Natural killer cell (primary cell): ENCODE data around the gene BAZ2A. TPM values are rescaled to one million over a fixed set of nuclear protein-coding genes. Genes with fewer than 3 reads are reported as not detected.
A peak's percentile ranks its signal among the peaks of the same experiment; 100 is the strongest.

Source experiments
- ATAC-seq, 3 donors: fragments of 150-1000 bp in 2 of 3; fragments of 200-7000 bp in 1 of 3; cut with Tn5 transposase; 1 replicate in 1 of 3; 2 replicates in 2 of 3; pipeline ENCODE4 v1.10.0; 2021; ENCODE audit warnings: mild to moderate bottlenecking in 2 of 3, moderate library complexity in 2 of 3
- DNase-seq, 2 donors: peaks; one replicate each; pipeline versions ENCODE4 v3.0.0 to v3.0.0-alpha.2; 2013 to 2021; ENCODE audit warnings: mixed read lengths in 1 of 2
- H3K27ac ChIP-seq: one replicate; pipeline ENCODE4 v1.5.1; 2013; ENCODE audit warnings: mild to moderate bottlenecking, low read length
- H3K27me3 ChIP-seq: one replicate; pipeline ENCODE4 v1.6.1; 2013; ENCODE audit warnings: low read length; ENCODE audit not compliant: control insufficient read depth, insufficient read depth
- H3K36me3 ChIP-seq: one replicate; pipeline ENCODE4 v1.6.1; 2013; ENCODE audit warnings: low read length; ENCODE audit not compliant: control insufficient read depth, insufficient read depth
- H3K4me1 ChIP-seq: one replicate; pipeline ENCODE4 v1.6.1; 2013; ENCODE audit warnings: low read length; ENCODE audit not compliant: control insufficient read depth, insufficient read depth
- H3K4me3 ChIP-seq: one replicate; pipeline ENCODE4 v1.5.1; 2013; ENCODE audit warnings: low read length
- H3K9me3 ChIP-seq: one replicate; pipeline ENCODE4 v1.6.1; 2013; ENCODE audit warnings: low read length; ENCODE audit not compliant: control insufficient read depth, insufficient read depth
- H3K27ac Mint-ChIP-seq, 2 donors: one replicate each; pipeline ENCODE4 v1.8.0; 2022; ENCODE audit warnings: mild to moderate bottlenecking in 2 of 2, mixed read lengths in 2 of 2, moderate library complexity in 1 of 2
- H3K27me3 Mint-ChIP-seq, 2 donors: one replicate each; pipeline ENCODE4 v1.8.0; 2022; ENCODE audit warnings: low read depth in 2 of 2, mixed read lengths in 2 of 2
- H3K36me3 Mint-ChIP-seq: one replicate; pipeline ENCODE4 v1.8.0; 2022; ENCODE audit warnings: mixed read lengths
- H3K4me1 Mint-ChIP-seq, 2 donors: one replicate each; pipeline ENCODE4 v1.8.0; 2022; ENCODE audit warnings: mixed read lengths in 2 of 2
- H3K4me3 Mint-ChIP-seq: one replicate; pipeline ENCODE4 v1.8.0; 2022; ENCODE audit warnings: mild to moderate bottlenecking, moderate library complexity, mixed read lengths
- H3K9me3 Mint-ChIP-seq, 2 donors: one replicate each; pipeline ENCODE4 v1.8.0; 2022; ENCODE audit warnings: mixed read lengths in 2 of 2
- WGBS: methylation state at CpG from one replicate; pipeline ENCODE4 v1.1.7; 2013; ENCODE audit warnings: missing lambda C conversion rate; ENCODE audit not compliant: insufficient coverage; 5-methylcytosine and 5-hydroxymethylcytosine counted together
- intact Hi-C: fragments of 100-400 bp; cut with micrococcal nuclease; formaldehyde crosslinking; loops from one replicate; pipeline ENCODE4 v1.14.2; 2022
- total RNA-seq, 4 donors: library from RNA; stranded (reverse); fragments of 120-200 nt in 1 of 4; gene quantifications; one replicate each; pipeline versions ENCODE4 v1.2.3 to v1.2.4, GENCODE V29; 2013 to 2022
- TF ChIP-seq, protein P1 (sequence below): fragments of 200-600 bp; IDR thresholded peaks from one replicate; pipeline ENCODE4 v1.8.0; 2022; ENCODE audit warnings: antibody characterized with exemption

The BAZ2A gene
- total RNA-seq, 3 donors from 2014 or later (not counting 1 experiment from before 2014, with no cell fraction given) = 320 to 354 (median 325) TPM

DNA sequence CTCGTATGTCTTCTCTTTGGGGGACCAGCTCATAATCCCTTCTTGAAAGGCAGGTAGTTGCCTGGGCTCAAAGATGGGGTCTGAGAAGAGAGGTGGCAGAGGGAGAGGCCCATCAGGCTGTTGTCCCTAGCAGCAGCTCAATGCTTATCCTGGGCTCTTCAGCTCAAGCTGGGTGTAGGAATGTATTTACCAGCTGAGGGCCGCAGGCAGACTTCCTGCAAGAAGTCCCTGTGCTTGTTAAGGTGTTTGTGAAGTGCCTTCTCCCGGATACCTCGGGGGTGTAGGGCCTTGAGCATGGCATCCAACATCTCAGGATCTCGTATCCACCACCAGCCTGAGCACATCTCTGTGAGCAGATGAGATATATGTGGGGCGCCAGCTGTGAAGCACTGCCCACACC lies 29.4 kb downstream of the BAZ2A start:
- Histone ChIP-seq H3K9me3 (no peaks in the 10 kb centered on the region), H3K4me3 (no peak overlapping the region), H3K27me3 (no peaks in the 10 kb centered on the region), H3K27ac (no peak overlapping the region), H3K36me3 (peaks cover 86% of the 10 kb centered on the region), H3K4me1 (no peaks in the 10 kb centered on the region)
- intact Hi-C loops = loop anchor here (5.0 kb wide), 1 partner anchor 37 kb away; no protein-coding TSS in a partner anchor
- 96% methylated on average over 6 of the region's 6 CpGs for WGBS
- Mint-ChIP-seq H3K4me1 (peaks cover 0 to 11% of the 10 kb centered on the region in 2 donors), H3K27ac (peak overlapping the region; percentile 50 to 69), H3K4me3 (no peak overlapping the region), H3K36me3 (peaks cover 24% of the 10 kb centered on the region), H3K9me3 (no peaks in the 10 kb centered on the region), H3K27me3 (no peaks in the 10 kb centered on the region)
- TF ChIP-seq, protein P1, sequence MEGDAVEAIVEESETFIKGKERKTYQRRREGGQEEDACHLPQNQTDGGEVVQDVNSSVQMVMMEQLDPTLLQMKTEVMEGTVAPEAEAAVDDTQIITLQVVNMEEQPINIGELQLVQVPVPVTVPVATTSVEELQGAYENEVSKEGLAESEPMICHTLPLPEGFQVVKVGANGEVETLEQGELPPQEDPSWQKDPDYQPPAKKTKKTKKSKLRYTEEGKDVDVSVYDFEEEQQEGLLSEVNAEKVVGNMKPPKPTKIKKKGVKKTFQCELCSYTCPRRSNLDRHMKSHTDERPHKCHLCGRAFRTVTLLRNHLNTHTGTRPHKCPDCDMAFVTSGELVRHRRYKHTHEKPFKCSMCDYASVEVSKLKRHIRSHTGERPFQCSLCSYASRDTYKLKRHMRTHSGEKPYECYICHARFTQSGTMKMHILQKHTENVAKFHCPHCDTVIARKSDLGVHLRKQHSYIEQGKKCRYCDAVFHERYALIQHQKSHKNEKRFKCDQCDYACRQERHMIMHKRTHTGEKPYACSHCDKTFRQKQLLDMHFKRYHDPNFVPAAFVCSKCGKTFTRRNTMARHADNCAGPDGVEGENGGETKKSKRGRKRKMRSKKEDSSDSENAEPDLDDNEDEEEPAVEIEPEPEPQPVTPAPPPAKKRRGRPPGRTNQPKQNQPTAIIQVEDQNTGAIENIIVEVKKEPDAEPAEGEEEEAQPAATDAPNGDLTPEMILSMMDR = no peak
- ATAC-seq (no peak), DNase-seq (no peak)

DNA sequence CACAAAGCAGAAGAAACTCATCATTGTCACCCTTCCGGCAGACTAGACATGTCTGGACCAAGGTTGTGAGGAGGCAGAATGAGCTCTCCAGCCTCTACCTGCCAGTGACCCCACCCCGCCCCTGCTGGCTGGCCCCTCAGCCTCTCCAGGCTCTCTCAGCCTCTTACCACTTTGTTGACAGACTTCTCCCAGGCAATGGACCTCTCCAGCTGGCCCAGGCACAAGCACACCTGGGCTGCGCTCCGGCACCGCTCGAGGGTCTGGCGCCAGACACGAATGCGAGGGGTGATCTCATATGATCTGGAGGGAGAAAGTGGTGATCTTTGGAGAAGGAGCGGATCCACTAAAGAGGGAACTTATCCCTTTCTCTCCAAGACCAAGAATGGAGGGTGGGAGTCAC lies 30.3 kb downstream of the BAZ2A start:
- Histone ChIP-seq H3K9me3 (no peaks in the 10 kb centered on the region), H3K4me3 (no peak overlapping the region), H3K4me1 (no peaks in the 10 kb centered on the region), H3K27me3 (no peaks in the 10 kb centered on the region), H3K27ac (no peak overlapping the region), H3K36me3 (peaks cover 79% of the 10 kb centered on the region)
- intact Hi-C loops = loop anchor here (5.0 kb wide), 1 partner anchor 38 kb away; no protein-coding TSS in a partner anchor
- Mint-ChIP-seq H3K4me3 (no peak overlapping the region), H3K27ac (peak overlapping the region in 1 of 2 donors; percentile 11), H3K36me3 (peaks cover 24% of the 10 kb centered on the region), H3K27me3 (no peaks in the 10 kb centered on the region), H3K9me3 (no peaks in the 10 kb centered on the region), H3K4me1 (peaks cover 0 to 11% of the 10 kb centered on the region in 2 donors)
- DNase-seq = no peak
- ATAC-seq = no peak
- TF ChIP-seq, protein P1 = no peak
- 95% methylated on average over 10 of the region's 10 CpGs for WGBS

DNA sequence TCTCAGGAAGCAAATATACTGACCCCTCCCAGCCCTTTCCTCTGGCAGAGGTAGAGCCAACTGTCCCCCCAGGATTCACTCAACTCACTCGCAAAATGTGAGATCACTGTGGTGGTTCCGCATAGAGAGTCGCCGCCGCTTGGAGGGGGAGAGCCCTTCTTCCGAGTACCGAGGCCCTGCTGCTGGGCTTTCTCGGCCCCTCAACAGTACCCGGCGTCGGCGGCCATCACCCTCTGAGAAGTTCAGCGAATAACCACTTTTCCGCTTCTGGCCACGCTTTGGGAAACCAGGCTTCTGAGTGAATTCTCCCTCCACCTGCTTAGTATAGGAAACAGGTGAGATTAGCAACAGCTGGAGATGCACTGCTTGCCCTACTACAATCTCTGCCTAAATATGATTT lies 31.1 kb downstream of the BAZ2A start:
- peaks cover 0 to 12% of the 10 kb centered on the region in 2 donors for H3K4me1 Mint-ChIP-seq
- no peaks in the 10 kb centered on the region for H3K9me3 Mint-ChIP-seq
- peaks cover 19% of the 10 kb centered on the region for H3K36me3 Mint-ChIP-seq
- H3K27ac Mint-ChIP-seq = no peak overlapping the region
- intact Hi-C loops = no loop called here
- H3K36me3 ChIP-seq = peaks cover 72% of the 10 kb centered on the region
- H3K4me3 ChIP-seq = no peak overlapping the region
- DNase-seq (no peak), ATAC-seq (no peak)
- over 99% methylated on average over 15 of the region's 15 CpGs for WGBS
- TF ChIP-seq, protein P1 = no peak
- H3K27me3 Mint-ChIP-seq = no peaks in the 10 kb centered on the region
- H3K27me3 ChIP-seq = no peaks in the 10 kb centered on the region
- H3K4me1 ChIP-seq = no peaks in the 10 kb centered on the region
- no peaks in the 10 kb centered on the region for H3K9me3 ChIP-seq
- no peak overlapping the region for H3K27ac ChIP-seq
- no peak overlapping the region for H3K4me3 Mint-ChIP-seq

DNA sequence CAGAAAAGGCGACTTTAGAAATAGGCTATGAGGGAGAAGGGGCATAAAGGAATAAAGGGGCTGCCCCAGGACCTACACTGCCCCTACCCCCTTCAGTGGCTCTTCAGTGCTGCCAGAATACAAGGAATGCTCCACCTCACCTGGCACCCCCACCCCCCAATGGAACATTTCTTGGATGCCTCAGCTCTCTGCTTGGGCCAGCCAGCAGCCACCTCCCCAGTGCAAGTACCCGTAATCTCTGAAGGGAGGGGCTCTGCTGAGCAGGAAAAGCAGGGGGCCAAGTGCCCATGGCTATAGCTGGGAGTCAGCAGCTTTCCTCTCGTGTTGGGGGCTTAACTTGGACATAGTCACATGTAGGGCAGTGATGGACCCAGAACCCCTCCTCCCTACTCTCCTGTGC lies 33.3 kb downstream of the BAZ2A start:
- no peaks in the 10 kb centered on the region for H3K27me3 ChIP-seq
- H3K27ac Mint-ChIP-seq = peak overlapping the region; percentile 54 to 77
- intact Hi-C loops = no loop called here
- 90% methylated on average over 3 of the region's 3 CpGs for WGBS
- peaks cover 0 to 15% of the 10 kb centered on the region in 2 donors for H3K4me1 Mint-ChIP-seq
- H3K36me3 ChIP-seq = peaks cover 52% of the 10 kb centered on the region
- TF ChIP-seq, protein P1 = no peak
- no peaks in the 10 kb centered on the region for H3K9me3 Mint-ChIP-seq
- no peak overlapping the region for H3K4me3 Mint-ChIP-seq
- no peaks in the 10 kb centered on the region for H3K27me3 Mint-ChIP-seq
- no peak overlapping the region for H3K27ac ChIP-seq
- H3K4me3 ChIP-seq = no peak overlapping the region
- ATAC-seq (no peak), DNase-seq (no peak)
- H3K36me3 Mint-ChIP-seq = peaks cover 19% of the 10 kb centered on the region
- no peaks in the 10 kb centered on the region for H3K9me3 ChIP-seq
- H3K4me1 ChIP-seq = no peaks in the 10 kb centered on the region
